ENCODE results near the gene TBCCD1.

DNA sequence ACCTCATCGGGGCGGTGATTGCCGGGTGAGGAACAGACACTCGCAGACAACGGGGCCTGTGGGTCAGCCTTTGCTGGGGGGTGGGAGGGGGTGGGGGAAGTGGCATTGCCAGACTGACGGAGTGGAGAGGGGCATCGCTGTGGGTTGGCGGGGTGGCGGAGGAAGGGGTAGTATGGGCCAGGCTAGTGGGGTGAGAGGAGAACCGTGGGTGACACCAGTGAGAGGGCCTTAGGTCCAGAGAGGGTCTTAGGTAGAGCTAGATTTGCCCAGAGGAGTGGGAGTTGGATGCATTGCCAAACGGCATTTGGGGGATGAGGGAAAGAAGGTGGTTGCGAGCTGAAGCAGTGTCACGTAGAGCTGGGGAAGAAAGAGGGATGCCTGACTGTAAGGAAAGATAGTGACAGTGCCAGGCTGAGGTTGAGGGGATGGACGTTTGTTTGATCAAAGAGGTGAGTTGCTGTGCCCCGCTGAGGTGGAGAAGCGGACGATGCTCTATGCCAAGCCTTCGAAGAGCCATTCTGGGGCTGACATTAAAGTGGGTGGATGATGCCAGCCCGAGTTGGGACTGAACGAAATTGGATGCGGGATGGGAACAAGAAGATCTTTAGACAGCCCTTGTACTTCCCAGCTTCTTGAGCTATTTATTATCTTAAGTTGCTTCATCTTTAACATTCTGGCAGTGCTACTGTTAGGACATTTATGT is 4.0 kb upstream of the TBCCD1 start:
- TF ChIP-seq, protein P1, sequence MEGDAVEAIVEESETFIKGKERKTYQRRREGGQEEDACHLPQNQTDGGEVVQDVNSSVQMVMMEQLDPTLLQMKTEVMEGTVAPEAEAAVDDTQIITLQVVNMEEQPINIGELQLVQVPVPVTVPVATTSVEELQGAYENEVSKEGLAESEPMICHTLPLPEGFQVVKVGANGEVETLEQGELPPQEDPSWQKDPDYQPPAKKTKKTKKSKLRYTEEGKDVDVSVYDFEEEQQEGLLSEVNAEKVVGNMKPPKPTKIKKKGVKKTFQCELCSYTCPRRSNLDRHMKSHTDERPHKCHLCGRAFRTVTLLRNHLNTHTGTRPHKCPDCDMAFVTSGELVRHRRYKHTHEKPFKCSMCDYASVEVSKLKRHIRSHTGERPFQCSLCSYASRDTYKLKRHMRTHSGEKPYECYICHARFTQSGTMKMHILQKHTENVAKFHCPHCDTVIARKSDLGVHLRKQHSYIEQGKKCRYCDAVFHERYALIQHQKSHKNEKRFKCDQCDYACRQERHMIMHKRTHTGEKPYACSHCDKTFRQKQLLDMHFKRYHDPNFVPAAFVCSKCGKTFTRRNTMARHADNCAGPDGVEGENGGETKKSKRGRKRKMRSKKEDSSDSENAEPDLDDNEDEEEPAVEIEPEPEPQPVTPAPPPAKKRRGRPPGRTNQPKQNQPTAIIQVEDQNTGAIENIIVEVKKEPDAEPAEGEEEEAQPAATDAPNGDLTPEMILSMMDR (optimal IDR thresholded peaks at IDR 0.05 in 1 of 3, IDR thresholded peaks at IDR 0.05 in 1 of 3, conservative IDR thresholded peaks at IDR 0.05 in 1 of 3; ENCODE audit: extremely low read depth in 1 of 3, insufficient read depth in 2 of 3, low read length in 3 of 3) = no peak
- TF ChIP-seq EZH2 (IDR thresholded peaks at IDR 0.05; ENCODE audit: low read length) = no peak
